GM12878 (cell line): ENCODE results near the gene HCRT. TPM values are rescaled to one million over a fixed set of nuclear protein-coding genes. Genes with fewer than 3 reads are reported as not detected.

Source experiments
- E2F8 ChIP-seq: fragments of 450-650 bp; IDR thresholded peaks from 2 replicates; pipeline ENCODE4 v1.6.1; 2018; ENCODE audit warnings: mild to moderate bottlenecking, low read depth, moderate library complexity; ENCODE audit not compliant: partially characterized antibody
- JUNB ChIP-seq: IDR thresholded peaks from 2 replicates; pipeline ENCODE4 v1.6.1; 2016; ENCODE audit warnings: antibody characterized with exemption, mild to moderate bottlenecking
- MTA2 ChIP-seq: fragments of 450-650 bp; IDR thresholded peaks from 2 replicates; pipeline ENCODE4 v1.6.1; 2016; ENCODE audit warnings: low read depth, mild to moderate bottlenecking, moderate library complexity
- PAX5 ChIP-seq: IDR thresholded peaks from 2 replicates; pipeline ENCODE4 v1.6.1; 2011; ENCODE audit warnings: low read depth, low read length, borderline replicate concordance
- TCF3 ChIP-seq: IDR thresholded peaks from 2 replicates; pipeline ENCODE4 v1.6.1; 2012; ENCODE audit warnings: low read depth, mild to moderate bottlenecking, low read length, borderline replicate concordance; ENCODE audit not compliant: insufficient read depth
- ZNF24 ChIP-seq: fragments of 450-650 bp; IDR thresholded peaks from 2 replicates; pipeline ENCODE4 v1.6.1; 2017; ENCODE audit warnings: antibody characterized with exemption, mild to moderate bottlenecking
- polyA plus RNA-seq, 11 experiments: library from polyadenylated mRNA; depleted of rRNA in 4 of 11; unstranded in 6 of 11; stranded (reverse) in 5 of 11; fragments of >200 nt; fragmentation: Nextera tagmentation in 4 of 11; fragmentation: Illumina TruSeq in 1 of 11; extraction: Ambion mirVana in 4 of 11; extraction: Trizol in 1 of 11; gene quantifications; 1 replicate in 1 of 11; 2 replicates in 10 of 11; pipeline versions ENCODE4 v1.2.1 to v1.2.3, GENCODE V29; 2011 to 2016; ENCODE audit warnings: inconsistent platforms in 2 of 11, missing spikeins in 2 of 11, low read depth in 1 of 11
- total RNA-seq, 4 experiments: library from RNA; depleted of rRNA in 3 of 4; stranded (reverse); fragments of >200 nt in 3 of 4; fragmentation: Illumina TruSeq in 1 of 4; extraction: Trizol in 1 of 4; gene quantifications; 2 replicates each; pipeline versions ENCODE4 v1.2.1 to v1.2.3, GENCODE V29; 2013 to 2021

HCRT gene
- total and polyA plus RNA-seq, 10 of the 15 experiments (the other 5 are each of a cell fraction or from before 2014, with no cell fraction given): 0.41 TPM; not detected in 9

GRCh38 chr17:42193969-42194899, 9.0 kb upstream of the HCRT start, which contains the start of gene GHDC (continued):
- TF ChIP-seq PAX5 (no peak), E2F8 (peak; percentile 55), TCF3 (no peak), ZNF24 (no peak), MTA2 (no peak), JUNB (no peak)
